GM23338 (cell line): ENCODE data around the gene AZU1. TPM values are rescaled to one million over a fixed set of nuclear protein-coding genes. Genes with fewer than 3 reads are reported as not detected.

ENCODE experiments used
- ATAC-seq: fragments of 200-7000 bp; cut with Tn5 transposase; 3 replicates; pipeline ENCODE4 v1.9.1; 2020
- DNase-seq: peaks from one replicate; pipeline ENCODE4 v3.0.0-alpha.2; 2015; ENCODE audit warnings: low spot score
- H2AFZ ChIP-seq: fragments of 200-600 bp; sonication (generic); 2 replicates; pipeline ENCODE4 v1.8.0; 2016; ENCODE audit warnings: antibody characterized with exemption, mild to moderate bottlenecking, moderate library complexity
- H3F3A ChIP-seq: fragments of 200-600 bp; sonication (generic); replicated peaks from 2 replicates; pipeline ENCODE4 v1.8.0; 2017; ENCODE audit warnings: antibody characterized with exemption, mixed run types, low read depth
- H3K27ac ChIP-seq: fragments of 200-600 bp; sonication (generic); 2 replicates; pipeline ENCODE4 v1.6.1; 2016; ENCODE audit warnings: low read depth
- H3K27me3 ChIP-seq: fragments of 200-600 bp; sonication (generic); 2 replicates; pipeline ENCODE4 v1.8.0; 2016; ENCODE audit warnings: mild to moderate bottlenecking, mixed run types, moderate library complexity; ENCODE audit not compliant: insufficient read depth
- H3K36me3 ChIP-seq: fragments of 200-600 bp; sonication (generic); 2 replicates; pipeline ENCODE4 v1.8.0; 2016; ENCODE audit warnings: mild to moderate bottlenecking; ENCODE audit not compliant: insufficient read depth
- H3K4me1 ChIP-seq: fragments of 200-600 bp; sonication (generic); 2 replicates; pipeline ENCODE4 v1.8.0; 2016; ENCODE audit warnings: mild to moderate bottlenecking, moderate library complexity; ENCODE audit not compliant: insufficient read depth
- H3K4me2 ChIP-seq: fragments of 200-600 bp; sonication (generic); 2 replicates; pipeline ENCODE4 v1.7.1; 2017; ENCODE audit warnings: mixed run types
- H3K4me3 ChIP-seq: fragments of 200-600 bp; sonication (generic); 2 replicates; pipeline ENCODE4 v1.6.1; 2016; ENCODE audit warnings: mixed run types
- H3K79me2 ChIP-seq: fragments of 200-600 bp; sonication (generic); replicated peaks from 2 replicates; pipeline ENCODE4 v1.8.0; 2017; ENCODE audit warnings: mild to moderate bottlenecking; ENCODE audit not compliant: insufficient read depth
- H3K9me2 ChIP-seq: fragments of 200-600 bp; sonication (generic); 2 replicates; pipeline ENCODE4 v1.8.0; 2017; ENCODE audit not compliant: insufficient read depth
- H4K20me1 ChIP-seq: fragments of 200-600 bp; sonication (generic); replicated peaks from 2 replicates; pipeline ENCODE4 v1.8.0; 2017; ENCODE audit warnings: mild to moderate bottlenecking; ENCODE audit not compliant: insufficient read depth
- H3K27ac Mint-ChIP-seq: 2 replicates; pipeline ENCODE4 v1.8.0; 2020; ENCODE audit warnings: inconsistent platforms, mild to moderate bottlenecking, moderate library complexity, mixed read lengths
- H3K27me3 Mint-ChIP-seq: 3 replicates; pipeline ENCODE4 v1.8.0; 2022; ENCODE audit warnings: low read depth, mild to moderate bottlenecking, moderate library complexity, mixed read lengths, inconsistent platforms; ENCODE audit not compliant: insufficient read depth, poor library complexity
- H3K36me3 Mint-ChIP-seq: 3 replicates; pipeline ENCODE4 v1.8.0; 2021; ENCODE audit warnings: low read depth, mild to moderate bottlenecking, inconsistent platforms, moderate library complexity, mixed read lengths
- H3K4me1 Mint-ChIP-seq: 3 replicates; pipeline ENCODE4 v1.8.0; 2020; ENCODE audit warnings: mild to moderate bottlenecking, inconsistent platforms, mixed read lengths
- H3K4me3 Mint-ChIP-seq: 3 replicates; pipeline ENCODE4 v1.8.0; 2021; ENCODE audit warnings: moderate library complexity, mild to moderate bottlenecking, inconsistent platforms, mixed read lengths
- H3K9me3 Mint-ChIP-seq: 3 replicates; pipeline ENCODE4 v1.8.0; 2020; ENCODE audit warnings: moderate library complexity, mild to moderate bottlenecking, inconsistent platforms, mixed read lengths
- POLR2AphosphoS5 ChIP-seq: IDR thresholded peaks from 2 replicates; pipeline ENCODE4 v1.6.1; 2016; ENCODE audit warnings: antibody characterized with exemption, low read depth
- polyA plus RNA-seq: library from polyadenylated mRNA; unstranded; fragments of >200 nt; fragmentation: Nextera tagmentation; extraction: Ambion mirVana; gene quantifications from 2 replicates; pipeline ENCODE4 v1.2.1, GENCODE V29; 2016
- total RNA-seq: library from RNA; depleted of rRNA; stranded (reverse); fragments of >200 nt; shearing (Covaris generic); gene quantifications from 2 replicates; pipeline ENCODE4 v1.2.3, GENCODE V29; 2014
- TF ChIP-seq, protein P1 (sequence below): IDR thresholded peaks from one replicate; pipeline ENCODE4 v1.6.1; 2018; ENCODE audit warnings: antibody characterized with exemption; ENCODE audit not compliant: unreplicated experiment
- TF ChIP-seq, protein P2 (sequence below): IDR thresholded peaks from 2 replicates; pipeline ENCODE4 v1.6.1; 2016; ENCODE audit warnings: antibody characterized with exemption

AZU1 gene
- total and polyA plus RNA-seq, 2 experiments from 2014 or later: 0.78 to 1.4 TPM

DNA sequence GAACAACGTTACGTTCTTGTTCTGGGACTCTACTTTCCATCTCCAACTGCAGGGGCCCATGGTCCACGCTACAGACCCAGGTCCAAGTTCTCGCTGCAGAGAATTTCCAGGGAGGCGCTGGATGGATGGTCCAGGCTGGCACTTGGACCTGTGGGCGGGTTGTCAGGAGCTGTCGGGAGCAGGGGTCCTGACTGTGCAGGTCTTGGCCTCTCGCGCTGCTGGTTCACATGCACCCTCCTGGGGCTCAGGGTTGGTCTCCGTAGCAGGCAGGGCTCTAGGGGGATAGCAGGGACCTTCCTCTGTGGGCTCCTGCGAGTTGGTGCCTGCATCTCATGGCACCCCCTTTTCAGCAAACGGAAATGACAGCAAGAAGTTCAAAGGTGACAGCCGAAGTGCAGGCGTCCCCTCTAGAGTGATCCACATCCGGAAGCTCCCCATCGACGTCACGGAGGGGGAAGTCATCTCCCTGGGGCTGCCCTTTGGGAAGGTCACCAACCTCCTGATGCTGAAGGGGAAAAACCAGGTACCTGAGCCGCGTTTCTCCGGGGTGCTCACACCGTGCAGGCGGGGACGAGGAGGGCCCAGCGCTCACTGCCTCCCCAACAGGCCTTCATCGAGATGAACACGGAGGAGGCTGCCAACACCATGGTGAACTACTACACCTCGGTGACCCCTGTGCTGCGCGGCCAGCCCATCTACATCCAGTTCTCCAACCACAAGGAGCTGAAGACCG is 23.8 kb upstream of the AZU1 start:
- H3K27ac ChIP-seq: no peak overlapping the region

DNA sequence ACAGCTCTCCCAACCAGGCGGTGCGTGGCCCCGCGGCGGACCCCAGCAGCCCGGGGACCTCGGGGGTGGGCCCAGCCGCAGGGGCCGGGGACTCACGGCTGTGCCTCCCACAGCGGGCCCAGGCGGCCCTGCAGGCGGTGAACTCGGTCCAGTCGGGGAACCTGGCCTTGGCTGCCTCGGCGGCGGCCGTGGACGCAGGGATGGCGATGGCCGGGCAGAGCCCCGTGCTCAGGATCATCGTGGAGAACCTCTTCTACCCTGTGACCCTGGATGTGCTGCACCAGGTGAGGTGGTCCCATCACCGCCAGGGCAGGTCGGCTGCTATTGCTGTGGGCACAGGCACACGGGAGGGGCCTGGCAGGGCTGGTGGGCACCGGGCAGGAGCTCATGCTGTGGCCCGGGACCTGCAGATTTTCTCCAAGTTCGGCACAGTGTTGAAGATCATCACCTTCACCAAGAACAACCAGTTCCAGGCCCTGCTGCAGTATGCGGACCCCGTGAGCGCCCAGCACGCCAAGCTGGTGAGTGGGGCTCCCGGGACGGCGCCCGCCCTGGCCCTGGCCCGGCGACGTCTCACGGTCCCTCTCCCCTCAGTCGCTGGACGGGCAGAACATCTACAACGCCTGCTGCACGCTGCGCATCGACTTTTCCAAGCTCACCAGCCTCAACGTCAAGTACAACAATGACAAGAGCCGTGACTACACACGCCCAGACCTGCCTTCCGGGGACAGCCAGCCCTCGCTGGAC is 23.0 kb upstream of the AZU1 start:
- TF ChIP-seq, protein P1, sequence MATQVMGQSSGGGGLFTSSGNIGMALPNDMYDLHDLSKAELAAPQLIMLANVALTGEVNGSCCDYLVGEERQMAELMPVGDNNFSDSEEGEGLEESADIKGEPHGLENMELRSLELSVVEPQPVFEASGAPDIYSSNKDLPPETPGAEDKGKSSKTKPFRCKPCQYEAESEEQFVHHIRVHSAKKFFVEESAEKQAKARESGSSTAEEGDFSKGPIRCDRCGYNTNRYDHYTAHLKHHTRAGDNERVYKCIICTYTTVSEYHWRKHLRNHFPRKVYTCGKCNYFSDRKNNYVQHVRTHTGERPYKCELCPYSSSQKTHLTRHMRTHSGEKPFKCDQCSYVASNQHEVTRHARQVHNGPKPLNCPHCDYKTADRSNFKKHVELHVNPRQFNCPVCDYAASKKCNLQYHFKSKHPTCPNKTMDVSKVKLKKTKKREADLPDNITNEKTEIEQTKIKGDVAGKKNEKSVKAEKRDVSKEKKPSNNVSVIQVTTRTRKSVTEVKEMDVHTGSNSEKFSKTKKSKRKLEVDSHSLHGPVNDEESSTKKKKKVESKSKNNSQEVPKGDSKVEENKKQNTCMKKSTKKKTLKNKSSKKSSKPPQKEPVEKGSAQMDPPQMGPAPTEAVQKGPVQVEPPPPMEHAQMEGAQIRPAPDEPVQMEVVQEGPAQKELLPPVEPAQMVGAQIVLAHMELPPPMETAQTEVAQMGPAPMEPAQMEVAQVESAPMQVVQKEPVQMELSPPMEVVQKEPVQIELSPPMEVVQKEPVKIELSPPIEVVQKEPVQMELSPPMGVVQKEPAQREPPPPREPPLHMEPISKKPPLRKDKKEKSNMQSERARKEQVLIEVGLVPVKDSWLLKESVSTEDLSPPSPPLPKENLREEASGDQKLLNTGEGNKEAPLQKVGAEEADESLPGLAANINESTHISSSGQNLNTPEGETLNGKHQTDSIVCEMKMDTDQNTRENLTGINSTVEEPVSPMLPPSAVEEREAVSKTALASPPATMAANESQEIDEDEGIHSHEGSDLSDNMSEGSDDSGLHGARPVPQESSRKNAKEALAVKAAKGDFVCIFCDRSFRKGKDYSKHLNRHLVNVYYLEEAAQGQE: no peak
- H3K36me3 Mint-ChIP-seq: peaks cover 83% of the 10 kb centered on the region
- Histone ChIP-seq H4K20me1 (peaks cover 64% of the 10 kb centered on the region), H3F3A (peaks cover 61% of the 10 kb centered on the region), H3K4me3 (no peak overlapping the region), H3K79me2 (peaks cover 83% of the 10 kb centered on the region), H3K4me2 (no peak overlapping the region), H3K27ac (0 out of 2 replicates have a peak overlapping the region, but pooled peaks have one; percentile 55), H3K27me3 (no peaks in the 10 kb centered on the region), H3K9me2 (no peaks in the 10 kb centered on the region), H2AFZ (no peak overlapping the region), H3K36me3 (peaks cover 45% of the 10 kb centered on the region), H3K4me1 (peaks cover 25% of the 10 kb centered on the region)
- H3K27ac Mint-ChIP-seq: 0 out of 2 replicates have a peak overlapping the region, but pooled peaks have one; percentile 72
- no peaks in the 10 kb centered on the region for H3K9me3 Mint-ChIP-seq
- H3K27me3 Mint-ChIP-seq: peaks cover 26% of the 10 kb centered on the region
- DNase-seq (no peak), ATAC-seq (no peak)
- peaks cover 36% of the 10 kb centered on the region for H3K4me1 Mint-ChIP-seq
- H3K4me3 Mint-ChIP-seq: no peak overlapping the region

More for the DNA sequence above, 23.8 kb upstream of the AZU1 start:
- no peak overlapping the region for H3K4me2 ChIP-seq
- Mint-ChIP-seq H3K9me3 (no peaks in the 10 kb centered on the region), H3K27ac (no peak overlapping the region), H3K27me3 (peaks cover 34% of the 10 kb centered on the region), H3K36me3 (peaks cover 85% of the 10 kb centered on the region), H3K4me1 (peaks cover 40% of the 10 kb centered on the region), H3K4me3 (no peak overlapping the region)
- peaks cover 37% of the 10 kb centered on the region for H3K36me3 ChIP-seq
- H3F3A ChIP-seq: peaks cover 57% of the 10 kb centered on the region
- no peak overlapping the region for H2AFZ ChIP-seq
- no peak for ATAC-seq
- DNase-seq: no peak
- no peaks in the 10 kb centered on the region for H3K27me3 ChIP-seq
- H3K79me2 ChIP-seq: peaks cover 91% of the 10 kb centered on the region
- 0 out of 2 replicates have a peak, but pooled peaks have one; percentile 10 for TF ChIP-seq POLR2AphosphoS5
- TF ChIP-seq, protein P2, sequence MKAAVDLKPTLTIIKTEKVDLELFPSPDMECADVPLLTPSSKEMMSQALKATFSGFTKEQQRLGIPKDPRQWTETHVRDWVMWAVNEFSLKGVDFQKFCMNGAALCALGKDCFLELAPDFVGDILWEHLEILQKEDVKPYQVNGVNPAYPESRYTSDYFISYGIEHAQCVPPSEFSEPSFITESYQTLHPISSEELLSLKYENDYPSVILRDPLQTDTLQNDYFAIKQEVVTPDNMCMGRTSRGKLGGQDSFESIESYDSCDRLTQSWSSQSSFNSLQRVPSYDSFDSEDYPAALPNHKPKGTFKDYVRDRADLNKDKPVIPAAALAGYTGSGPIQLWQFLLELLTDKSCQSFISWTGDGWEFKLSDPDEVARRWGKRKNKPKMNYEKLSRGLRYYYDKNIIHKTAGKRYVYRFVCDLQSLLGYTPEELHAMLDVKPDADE: no peak
- H3K4me1 ChIP-seq: peaks cover 30% of the 10 kb centered on the region
- no peak overlapping the region for H3K4me3 ChIP-seq
- H3K9me2 ChIP-seq: no peaks in the 10 kb centered on the region
- peaks cover 70% of the 10 kb centered on the region for H4K20me1 ChIP-seq
